ENCODE data around the gene HADH. TPM values are rescaled to one million over a fixed set of nuclear protein-coding genes. Genes with fewer than 3 reads are reported as not detected.
"Not testable (repeated sequence)": the region's sequence is repeated elsewhere in the genome, so short reads cannot be mapped to it uniquely, and the experiment has no call there.

The HADH gene
- total RNA-seq: 15.1 and 41.7 TPM in 2 replicates

DNA sequence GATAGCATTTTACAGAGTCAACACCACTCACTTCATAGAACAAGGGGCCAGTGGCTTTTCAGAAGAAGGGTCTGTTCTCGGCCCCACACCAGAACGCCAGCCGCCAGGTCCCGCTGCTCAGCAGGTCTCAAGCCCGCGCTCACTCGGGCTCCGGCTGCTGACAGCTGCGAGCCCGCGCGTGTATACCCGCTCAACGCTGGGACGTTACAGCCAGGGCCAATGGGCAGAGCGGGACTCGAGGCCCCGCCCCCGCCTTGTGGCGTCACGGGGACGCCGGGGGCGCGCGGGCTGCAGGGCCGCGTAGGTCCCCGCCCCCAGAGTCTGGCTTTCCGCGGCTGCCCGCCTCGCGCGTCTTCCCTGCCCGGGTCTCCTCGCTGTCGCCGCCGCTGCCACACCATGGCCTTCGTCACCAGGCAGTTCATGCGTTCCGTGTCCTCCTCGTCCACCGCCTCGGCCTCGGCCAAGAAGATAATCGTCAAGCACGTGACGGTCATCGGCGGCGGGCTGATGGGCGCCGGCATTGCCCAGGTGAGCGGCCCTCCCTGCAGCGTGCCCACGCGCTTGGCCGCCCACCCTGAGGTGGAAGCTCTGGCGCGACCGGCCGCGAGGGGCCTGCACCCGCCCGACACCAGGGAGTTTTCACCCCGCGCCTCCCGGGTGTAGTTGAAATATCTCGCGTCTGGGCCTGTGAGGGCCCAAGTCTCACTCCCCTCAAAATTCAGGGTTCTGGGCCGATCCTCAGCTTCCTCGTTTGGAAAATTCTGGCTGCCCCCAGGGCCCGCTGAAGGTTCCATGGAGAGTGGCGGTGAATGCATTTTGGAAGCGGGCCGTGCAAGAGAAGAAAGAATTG, at the start of gene HADH:
TSS of gene HADH (plus strand) at position 353 of the 850 bp plus-strand sequence. CDS start at position 397, 44 bp downstream.
- DNase-seq (ENCODE audit: low read depth): peak; percentile 74

DNA sequence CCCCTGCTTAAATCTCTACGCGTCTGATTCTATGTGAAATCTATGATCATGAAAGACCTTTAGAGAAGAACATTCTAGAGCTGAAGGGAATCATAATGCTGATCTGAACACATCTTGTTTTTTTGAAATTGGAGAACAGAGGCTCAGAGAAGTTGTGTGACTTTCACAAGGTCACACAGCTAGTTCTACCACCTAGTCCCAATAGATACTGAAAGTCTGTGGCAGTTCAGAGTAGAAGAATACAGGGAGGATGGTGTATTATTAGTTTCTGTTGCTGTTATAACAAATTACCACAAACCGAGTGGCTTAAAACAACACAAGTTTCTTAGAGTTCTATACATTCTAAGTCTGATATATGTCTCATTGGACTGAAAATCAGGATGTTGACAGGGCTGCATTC, 43.9 kb upstream of the HADH start:
- no peak for DNase-seq (ENCODE audit: low read depth)

DNA sequence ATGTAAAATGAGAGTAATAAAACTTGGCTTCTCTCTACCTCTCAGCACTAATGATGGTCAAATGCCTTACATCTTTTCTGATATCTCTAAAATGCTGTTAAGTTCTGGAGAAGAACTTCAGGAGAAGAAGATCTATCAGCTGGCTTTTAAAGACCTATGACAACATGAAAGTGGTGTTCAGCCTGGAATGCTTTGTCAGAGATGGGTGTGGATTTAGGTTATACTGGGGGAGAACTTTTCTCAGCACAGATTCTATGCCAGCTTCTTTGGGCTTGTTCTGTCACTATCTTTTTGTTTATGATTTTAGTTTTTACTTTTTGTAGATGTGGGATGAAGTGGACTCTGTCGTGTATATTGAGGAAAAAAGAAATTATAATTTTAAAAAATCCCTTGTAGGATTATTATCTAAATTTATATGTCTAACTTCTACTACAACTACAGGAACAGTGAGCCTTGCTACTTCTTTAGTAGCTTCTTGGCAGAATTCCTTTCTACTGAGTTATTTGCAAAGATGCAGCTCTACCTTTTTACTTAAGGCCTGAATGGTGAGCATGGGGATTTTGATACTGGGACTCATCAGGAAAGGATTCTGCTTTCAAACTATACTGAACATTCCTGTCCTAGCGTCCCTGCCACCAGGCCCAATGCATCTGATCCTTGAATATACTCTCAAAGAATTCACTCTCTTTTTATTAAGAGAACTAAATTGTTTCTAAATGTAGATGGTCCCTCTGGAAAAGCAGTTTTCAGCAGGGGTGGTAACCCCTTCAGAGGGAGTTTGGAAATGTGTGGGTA, 38.7 kb upstream of the HADH start:
- DNase-seq (ENCODE audit: low read depth): no peak

DNA sequence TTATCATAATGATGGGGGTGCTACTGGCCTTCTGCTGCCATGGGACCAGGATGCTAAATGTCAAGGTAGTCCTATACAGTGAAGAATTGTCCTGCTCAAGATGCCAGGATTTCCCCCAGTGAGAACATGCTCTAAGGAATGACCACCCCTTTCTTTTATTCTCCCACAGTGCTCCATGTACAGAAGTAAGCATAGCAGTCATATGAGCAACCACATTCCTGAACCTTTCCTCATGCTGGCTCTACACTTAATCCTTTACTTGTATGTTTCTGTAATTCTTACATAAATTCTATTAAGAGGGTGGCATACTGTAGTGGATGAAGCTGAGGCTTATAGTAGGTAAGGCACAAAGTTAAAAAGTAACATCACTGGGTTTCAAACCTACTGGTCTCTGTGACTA, 38.1 kb upstream of the HADH start:
- peak; percentile 80 for DNase-seq (ENCODE audit: low read depth)

DNA sequence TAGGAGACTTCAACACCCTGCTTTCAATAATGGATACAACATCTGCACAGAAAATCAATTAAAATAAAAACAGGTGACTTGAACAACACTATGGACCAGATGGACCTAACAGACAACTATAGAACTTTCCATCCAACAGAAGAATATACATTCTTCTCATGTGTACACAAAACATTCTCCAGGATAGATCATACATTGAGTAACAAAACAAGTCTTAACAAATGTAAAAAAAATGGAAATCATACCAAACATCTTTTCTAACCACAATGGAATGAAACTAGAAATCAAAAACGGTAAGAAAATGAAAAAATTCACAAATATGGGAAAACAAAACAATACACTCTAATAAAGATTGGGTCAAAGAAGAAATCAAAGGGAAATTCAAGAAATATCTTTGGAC, 33.7 kb upstream of the HADH start:
- DNase-seq (ENCODE audit: low read depth): no peak

DNA sequence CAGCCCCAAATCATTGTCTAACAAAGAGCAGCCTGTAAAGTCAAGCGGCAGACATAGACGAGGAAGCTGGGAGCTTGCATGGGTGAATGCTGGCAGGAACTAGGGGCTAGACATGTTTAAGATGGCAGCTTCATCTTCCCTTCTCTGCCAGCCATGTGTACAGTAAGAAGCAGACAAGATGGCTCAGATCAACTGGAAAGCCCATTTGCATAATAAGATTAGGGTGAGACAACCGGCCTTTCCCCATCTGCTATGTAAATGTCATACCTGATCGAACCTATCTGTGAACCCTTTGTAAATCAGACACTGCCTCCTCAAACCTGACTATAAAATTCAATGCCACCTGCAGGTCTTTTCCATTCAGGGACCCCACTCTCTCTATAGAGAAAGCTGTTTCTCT, 22.8 kb upstream of the HADH start:
- DNase-seq (ENCODE audit: low read depth): no peak

DNA sequence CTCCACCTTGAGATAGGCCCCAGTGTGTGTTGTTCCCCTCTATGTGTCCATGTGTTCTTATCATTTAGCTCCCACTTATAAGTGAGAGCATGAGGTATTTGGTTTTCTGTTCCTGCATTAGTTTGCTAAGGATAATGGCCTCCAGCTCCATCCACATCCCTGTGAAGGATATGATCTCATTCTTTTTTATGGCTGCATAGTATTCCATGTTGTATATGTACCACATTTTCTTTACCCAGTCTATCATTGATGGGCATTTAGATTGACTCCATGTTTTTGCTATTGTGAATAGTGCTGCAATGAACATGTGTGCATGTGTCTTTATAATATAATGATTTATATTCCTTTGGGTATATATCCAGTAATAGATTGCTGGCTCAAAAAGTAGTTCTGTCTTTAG, 22.2 kb upstream of the HADH start:
- not testable (repeated sequence) for DNase-seq (ENCODE audit: low read depth)

DNA sequence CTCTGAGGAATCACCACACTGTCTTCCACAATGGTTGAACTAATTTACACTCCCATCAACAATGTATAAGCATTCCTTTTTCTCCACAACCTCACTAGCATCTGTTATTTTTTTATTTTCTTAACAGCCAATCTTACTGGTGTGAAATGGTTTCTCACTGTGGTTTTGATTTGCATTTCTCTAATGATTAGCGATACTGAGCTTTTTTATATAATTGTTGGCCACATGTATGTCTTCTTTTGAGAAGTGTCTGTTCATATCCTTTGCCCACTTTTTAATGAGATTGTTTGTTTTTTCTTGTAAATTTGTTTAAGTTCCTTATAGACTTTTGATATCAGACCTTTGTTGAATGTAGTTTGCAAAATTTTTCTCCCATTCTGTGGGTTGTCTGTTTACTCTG, 21.8 kb upstream of the HADH start:
- not testable (repeated sequence) for DNase-seq (ENCODE audit: low read depth)

DNA sequence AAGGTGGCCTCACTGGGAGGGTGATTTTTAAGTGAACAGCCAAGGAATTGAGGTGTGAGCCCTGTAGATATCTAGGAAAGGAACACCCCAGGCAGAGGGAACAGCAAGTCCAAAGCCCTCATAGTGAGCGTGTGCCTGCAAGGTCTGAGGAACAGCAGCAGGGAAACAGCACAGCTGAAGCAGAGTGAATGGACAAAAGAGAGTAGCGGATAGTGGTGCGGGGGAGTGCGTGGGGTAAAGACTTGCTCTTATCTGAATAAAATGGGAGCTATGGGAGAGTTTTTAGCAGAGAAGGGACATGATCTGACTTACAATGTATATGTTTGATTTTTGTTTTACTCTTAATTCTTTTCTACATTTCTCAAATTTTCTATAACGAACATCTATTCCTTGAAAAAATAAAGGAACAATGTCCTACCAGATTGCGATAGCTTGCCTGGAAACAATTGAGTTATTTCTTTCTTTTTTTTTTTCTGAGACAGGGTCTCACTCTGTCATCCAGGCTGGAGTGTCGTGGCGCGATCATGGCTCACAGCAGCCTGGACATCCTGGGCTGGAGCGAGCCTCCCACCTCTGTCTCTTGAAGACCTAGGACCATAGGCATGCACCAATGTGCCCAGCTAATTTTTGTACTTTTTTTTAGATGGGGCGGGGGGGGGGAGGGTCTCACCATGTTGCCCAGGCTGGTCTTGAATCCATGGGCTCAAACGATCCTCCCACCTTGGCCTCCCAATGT, 19.5 kb upstream of the HADH start:
- DNase-seq (ENCODE audit: low read depth): no peak

DNA sequence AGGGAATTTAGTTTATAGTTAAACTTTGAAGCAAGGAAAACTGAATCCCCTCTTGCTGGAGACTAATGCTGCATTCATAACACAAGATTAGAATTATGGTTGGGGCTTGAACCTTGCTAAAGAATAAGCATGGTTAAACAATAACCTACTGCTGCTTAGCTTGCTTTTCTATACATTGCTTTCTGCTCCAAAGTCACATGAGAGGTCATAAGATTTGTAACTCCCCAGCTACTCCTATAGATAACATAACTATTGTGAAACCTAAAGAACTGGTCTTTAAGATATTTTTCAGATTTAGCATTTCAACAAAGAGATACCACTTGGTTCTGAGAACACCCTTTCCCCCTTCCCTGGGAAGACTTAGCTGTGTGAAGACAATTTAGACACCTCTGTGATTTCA, 17.1 kb upstream of the HADH start:
- DNase-seq (ENCODE audit: low read depth): no peak

DNA sequence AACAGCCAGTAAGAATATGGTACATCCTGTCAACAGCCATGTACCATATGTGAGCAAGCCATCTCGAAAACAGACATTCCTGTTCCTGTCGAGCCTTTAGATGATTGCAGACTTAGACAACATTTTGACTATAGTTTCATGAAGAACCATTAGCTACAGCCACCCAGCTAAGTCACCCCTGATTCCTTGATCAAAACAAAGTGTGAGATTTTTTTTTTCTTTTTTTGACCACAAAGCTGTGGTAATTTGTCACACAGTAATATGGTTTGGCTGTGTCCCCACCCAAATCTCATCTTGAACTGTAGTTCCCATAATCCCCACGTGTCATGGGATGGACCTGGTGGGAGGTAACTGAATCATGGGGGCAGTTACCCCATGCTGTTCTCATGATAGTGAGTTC, 15.2 kb upstream of the HADH start:
- DNase-seq (ENCODE audit: low read depth): no peak

DNA sequence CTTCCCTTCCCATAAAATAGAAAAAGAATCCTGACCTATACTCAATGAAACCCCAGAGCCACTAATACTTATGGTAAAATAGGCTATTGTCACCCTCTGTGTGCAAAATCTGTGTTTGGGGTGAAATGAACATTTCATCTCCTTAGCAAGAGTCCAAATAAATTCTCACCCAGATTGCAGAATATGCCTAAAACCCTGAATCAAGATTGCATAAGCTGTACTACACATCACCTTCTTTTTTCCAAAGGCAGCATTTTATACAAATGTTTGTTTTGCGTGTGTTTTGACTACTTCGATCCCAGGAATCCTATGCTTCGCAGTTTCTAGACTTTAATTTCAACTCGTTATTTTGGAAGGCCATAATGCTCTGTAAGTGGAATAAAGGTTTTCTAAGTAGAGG, 12.2 kb upstream of the HADH start:
- no peak for DNase-seq (ENCODE audit: low read depth)

DNA sequence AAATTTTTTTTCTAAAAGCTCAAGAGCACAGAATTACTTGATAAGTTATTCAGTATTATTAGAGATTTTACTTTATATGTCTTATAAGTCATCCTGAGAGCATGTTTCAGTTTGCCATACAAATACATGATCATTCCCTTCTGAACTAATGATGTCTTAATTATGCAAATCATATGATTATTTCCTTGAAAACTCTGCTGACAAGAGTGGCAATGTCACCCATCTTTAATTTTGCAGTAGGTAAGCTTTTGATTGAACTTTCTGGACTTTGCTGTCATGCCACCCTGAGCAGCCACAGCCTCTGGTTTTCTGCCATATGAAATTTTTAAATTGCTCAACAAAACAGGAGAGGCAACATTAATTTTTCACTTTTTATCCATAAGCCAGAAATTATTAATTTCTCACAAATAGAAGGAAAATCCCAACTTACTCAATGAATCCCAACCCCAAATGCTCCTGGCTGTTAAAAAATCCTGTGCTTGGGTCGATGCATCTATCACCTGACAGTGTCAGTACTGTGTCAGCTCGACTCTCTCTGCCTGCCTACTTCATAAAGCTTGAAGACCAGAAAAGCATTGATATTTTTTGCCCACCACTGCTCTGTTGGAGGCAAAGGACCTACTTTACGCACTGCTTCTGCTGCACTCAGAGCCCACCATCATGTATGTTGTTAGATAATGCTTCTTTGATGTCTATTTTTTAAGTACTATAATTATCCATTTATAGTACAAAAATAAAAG, 11.6 kb upstream of the HADH start:
- DNase-seq (ENCODE audit: low read depth): no peak

DNA sequence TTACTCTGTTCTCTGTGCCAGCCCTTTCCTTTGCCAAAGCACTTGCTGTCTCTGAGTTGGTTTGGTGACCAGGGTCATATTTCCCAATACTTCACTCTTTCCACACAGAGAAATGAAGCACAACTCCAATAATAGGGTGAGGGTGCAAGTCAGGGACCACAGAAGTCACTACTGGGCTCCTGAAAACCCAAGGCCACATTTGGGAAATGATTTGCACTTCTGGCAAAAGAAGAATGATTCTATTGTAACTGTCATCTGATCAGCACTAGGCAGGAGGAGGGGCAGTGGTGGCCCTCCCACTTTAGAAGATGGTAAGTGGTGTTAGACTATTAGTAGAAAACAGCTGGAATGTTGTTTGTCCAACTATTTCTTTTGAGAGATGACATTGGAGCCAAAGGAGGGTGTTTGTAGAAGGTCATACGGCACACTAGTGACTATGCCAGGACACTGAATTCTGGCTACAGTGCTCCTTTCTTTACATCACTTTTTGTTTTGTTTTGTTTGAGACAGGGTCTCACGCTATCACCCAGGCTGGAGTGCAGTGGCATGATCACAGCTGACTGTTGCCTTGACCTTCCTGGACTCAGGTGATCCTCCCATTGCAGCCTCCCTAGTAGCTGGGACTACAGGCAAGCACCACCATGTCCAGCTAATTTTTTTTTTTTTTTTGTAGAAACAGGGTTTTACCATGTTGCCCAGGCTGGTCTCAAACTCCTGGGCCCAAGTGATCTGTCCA, 10.8 kb upstream of the HADH start:
- no peak for DNase-seq (ENCODE audit: low read depth)

DNA sequence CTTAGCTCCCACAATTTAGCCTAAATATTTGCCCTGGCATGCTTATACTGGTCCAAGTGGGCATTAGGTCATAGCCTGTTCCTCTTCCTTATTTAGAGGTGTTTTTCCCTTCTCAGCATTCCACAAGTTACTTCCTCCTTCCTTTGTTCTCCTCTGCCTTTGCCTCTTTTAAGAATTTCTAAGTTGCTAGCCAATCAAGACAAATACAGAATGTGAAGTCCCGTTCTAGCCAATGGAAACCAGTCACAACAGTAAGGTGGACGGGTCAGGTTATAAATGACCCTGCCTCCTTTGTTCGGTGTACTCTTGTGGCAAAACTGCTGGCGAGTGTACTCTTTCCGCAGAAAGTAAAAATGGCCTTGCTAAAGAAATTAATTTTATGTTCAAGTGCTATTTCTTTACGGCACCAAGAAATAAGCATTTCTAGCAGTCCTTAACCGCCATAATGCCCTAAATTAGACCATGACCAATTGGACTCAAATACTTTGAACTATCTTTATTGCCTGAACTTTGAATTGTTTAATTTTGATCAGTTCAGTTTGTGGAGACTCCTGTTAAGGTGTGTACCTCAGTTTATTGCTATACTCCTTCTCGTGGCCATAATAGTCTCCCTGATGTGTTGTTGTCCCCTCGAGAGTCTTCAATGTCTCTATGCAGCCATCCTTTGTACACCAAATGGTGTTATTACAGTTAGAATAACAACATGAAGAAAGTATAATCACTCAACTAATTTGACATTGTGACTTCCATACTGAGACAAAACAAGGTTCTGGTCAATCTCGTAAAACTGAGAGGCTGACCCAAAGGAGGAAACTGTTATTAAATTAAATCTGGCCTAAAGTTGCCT, 1.6 kb upstream of the HADH start:
- DNase-seq (ENCODE audit: low read depth): peak; percentile 42

DNA sequence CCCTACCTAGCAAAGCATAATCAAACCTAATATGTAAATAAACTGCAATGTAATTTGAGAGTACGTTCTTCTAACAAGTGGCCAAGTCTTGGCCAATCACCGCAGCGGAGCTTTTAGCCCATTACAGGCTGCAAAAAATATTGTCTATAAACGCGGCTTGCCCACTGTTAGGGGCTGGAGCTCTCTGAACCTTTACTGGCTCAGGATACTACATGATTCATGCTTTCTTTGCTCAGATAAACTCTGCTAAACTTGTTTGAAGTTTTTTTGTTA, 990 bp upstream of the HADH start:
- DNase-seq (ENCODE audit: low read depth): no peak

DNA sequence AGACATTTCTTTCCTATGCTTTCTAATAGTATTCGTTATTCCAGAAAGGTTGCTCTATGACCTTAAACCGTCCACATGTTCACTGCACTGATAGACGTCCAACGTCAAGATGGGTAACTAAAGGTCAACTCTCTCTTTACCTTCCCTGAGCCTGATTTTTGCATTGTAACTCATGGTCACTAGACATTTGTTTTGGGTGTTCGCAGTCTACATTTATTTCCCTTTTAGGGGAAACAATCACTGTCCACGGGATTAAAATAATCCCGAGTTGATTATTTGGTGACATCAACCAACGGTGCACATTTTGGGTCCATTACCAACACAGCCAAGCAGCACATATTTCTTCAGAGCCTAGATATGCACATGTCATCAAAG, 540 bp upstream of the HADH start:
- DNase-seq (ENCODE audit: low read depth): no peak

DNA sequence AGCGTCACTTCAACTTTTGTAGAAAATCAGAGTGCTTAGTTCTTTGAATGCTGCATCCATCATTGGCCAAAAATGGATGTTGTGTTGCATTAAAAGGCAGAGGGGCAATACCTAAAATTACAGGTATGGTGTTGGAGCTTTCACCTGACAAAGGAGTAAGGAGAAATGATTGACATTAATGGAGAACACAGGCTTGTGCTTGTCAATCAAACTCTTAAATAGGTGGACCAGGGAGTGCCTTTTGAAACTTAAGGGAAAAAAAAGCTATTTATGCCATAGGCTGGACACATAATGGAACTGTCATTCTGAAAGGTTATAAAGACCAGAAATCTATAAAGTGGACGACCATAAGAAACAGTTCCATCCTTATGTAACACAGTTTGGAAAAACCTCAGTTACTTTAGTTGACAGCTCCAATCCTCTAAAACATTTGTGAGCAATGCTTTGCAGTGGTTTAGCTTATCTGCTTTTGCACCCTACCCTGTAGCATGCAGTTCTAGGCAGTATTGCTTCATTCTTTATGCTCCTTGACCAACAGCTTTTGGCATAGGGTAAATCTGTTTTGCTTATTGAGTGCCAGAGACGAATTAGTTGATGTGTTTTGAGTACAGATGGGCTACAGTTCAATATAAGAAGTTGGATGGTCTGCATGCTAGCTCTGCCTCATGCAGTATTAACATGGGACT, 2.4 kb downstream of the HADH start:
- no peak for DNase-seq (ENCODE audit: low read depth)

DNA sequence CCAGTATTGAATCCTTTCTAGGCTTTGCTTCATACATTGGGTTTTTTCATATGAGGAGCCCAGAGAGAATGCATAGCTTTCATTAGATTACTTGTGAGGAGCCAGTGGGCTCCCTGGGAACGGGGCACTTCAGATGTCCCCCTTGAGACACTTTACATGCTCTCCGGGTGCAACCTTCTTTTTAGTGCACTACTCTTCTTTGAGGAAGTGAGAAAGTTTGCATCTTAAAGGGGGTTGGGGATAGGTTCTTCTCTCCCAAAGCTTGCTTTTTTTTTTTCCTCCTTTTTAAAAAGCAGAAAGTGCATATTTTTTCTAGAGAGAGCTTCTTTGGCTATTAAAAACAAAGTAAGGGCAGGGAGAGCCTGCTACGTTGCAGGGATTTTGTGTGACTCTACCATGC, 4.3 kb downstream of the HADH start:
- no peak for DNase-seq (ENCODE audit: low read depth)

DNA sequence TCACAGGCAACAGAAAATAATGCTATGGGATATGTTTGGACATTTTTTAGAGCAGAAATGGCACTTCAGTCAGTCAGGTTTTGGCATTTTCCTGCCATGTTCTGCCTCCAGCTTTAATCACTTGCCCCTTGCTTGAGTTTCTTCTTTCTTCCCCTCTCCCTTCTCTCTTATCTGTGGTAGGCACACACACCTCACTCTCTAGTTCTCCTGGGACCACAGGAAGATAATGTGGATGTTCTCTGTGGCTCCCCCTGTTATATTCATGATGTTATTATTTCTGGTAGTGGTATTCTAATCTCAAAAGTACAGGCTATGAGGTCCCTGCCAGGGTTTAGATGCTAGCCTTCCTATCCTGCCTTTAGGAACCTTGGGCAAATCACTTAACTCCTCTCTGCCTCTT, 5.2 kb downstream of the HADH start:
- DNase-seq (ENCODE audit: low read depth): no peak

All from renal cortical epithelial cell (primary cell).